NCI-H510A (cell line): Measurements from ENCODE around the gene VTCN1.
"Not testable (repeated sequence)": the region's sequence is repeated elsewhere in the genome, so short reads cannot be mapped to it uniquely, and the experiment has no call there.

ENCODE experiments used
- DNase-seq: peaks from one replicate; lab custom pipeline; 2025; lab: John Stamatoyannopoulos, UW

The VTCN1 gene

DNA sequence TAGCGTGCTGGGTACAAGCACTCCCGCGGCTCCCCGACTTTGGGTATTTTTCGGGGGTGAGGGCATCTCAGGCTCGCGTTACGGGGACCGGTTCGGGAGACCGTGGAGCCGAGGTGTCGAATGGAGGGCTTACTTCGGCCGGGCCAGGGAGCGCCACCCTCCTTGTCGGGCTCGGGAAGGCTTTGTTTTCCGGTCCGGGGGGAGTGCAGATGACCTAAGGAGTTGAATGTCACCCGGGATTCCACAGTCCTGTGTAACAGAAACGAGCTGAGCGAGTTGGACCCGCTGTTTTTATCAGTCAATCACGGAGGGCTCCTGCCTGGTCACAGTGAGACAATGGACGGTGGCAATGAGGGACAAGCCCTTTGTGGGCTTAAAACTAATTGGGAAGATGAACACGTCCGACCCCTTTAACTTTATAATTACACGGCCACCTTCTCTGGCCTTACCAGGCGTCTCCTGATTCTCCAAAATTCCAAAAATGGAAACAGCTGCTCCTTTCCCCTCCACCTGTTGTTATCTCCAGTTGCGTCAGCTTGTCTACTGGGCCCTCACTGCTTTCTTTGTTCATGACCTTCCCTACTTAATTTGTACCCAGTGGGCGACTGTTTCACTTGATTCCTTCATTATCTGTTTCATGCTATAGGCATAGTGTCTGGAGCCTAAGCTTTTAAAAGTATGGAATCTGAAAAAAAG is 88.2 kb downstream of the VTCN1 start:
- no peak for DNase-seq

DNA sequence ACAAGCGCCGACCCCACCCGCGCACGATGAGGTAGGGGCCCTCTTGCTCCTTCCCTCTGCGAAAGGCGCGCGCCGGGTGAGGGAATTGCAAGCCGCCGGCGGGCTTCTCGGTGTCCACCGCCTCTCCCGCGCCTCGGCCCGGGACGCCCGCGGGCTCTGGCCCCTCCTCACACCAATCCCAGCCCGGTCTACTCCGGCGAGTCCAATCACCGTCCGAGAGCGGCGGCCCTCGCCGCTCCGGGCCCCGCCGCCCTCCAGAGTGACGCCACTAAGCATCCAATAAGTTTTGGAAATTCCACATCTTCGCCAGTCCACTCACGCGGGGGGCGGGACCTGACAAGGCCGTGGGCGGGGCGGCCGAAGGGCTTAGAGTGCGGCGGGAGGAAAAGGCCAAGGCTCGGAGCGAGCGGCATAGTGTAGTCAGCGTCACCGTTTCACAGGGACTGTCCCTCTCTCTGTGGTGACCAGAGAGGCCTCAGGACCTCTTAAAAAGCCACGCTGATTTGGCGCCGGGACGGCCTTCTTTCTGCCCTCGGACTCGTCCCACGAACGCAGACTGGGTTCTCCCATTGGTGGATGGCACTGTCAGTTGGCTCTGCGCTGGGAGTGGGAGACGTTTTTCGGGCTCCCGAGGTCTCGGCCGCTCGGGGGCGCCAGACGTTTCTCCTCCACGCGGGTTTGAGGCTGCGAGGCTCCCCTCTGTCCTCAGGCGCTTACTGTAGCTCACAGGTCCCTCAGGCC is 89.0 kb downstream of the VTCN1 start, which contains the start of gene TRIM45:
Gene TRIM45 (minus strand): TSS at position 161 of the 741 bp plus-strand sequence. CDS start 548 bp downstream, outside the sequence.
- peak; percentile 89 for DNase-seq

DNA sequence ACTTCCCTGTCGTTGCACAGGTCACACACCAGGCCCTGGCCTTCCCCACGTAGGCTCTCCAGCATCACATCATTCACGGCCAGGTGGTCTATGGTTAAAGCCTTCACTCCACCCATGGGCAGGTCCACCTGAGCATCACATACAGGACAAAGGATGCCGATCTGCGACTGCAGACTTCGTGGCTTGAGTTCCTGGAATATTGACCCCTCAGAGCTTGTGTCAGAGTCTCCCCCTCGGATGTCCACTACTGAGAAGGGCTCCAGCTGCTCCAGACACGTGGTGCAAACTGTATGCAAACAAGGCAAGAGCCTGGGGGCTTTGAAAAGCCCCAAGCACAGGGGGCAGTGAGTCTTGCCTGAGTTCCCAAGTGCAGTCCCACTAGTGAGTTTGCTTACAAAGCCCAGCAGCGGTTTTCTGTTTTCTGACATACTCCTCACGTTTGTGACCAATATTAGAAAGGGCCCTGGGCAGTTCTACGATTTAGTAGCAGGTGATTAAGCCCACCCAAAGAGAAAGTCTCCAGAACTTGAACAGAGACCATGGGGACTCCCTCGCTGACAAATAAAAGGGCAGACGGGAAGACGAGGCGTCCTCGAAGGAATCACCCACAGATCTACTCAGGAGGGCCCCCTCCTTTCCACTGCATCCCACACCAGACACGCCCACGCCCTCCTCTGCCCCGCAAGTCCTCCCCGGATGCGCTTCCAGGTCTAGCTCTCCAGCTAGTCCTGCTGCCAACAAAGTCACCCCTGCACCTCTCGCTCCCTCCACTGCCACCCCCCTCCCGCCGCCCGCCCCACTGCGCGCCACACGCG is 89.7 kb downstream of the VTCN1 start:
- DNase-seq: peak; percentile 40

GRCh38 chr1:117119144-117119543 is 91.6 kb downstream of the VTCN1 start:
- not testable (repeated sequence) for DNase-seq

DNA sequence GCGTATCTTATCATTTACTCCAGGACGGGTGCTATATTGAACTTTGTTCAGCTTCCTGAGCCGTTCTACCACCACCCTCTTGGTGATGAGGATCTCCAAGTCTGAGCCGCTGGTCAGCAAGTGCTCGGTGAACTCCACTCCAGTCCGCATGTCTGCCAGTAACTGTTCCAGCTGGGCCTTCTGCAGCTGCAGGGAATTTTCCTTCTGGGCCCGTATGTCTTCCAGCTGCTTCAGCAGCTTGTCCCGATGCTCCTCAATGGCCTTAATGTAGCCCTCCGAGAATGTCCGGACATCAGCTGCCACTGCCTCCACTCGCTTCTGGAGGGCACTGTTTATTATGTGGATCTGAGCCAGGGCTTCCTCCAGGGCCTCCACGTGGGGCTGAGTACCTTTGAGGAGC is 92.6 kb downstream of the VTCN1 start:
- no peak for DNase-seq

DNA sequence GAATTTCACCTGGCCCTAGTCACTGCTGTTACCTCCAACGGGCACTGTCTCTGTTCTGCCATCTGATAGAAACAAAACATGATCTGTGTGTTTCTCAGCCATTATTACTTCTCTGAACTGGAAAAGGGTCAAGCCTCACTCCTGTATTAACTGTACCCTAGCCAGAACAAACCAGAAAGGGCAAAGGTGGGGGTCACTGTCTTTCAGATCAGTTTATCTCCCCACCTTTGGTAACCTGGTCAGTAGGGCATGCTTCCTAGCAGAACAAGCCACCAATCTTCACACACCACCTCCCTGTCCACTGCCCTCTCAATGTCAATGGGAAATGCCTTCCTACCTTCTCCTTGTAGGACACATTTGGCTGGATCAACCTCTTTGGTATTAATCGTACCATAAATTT is 93.0 kb downstream of the VTCN1 start:
- no peak for DNase-seq

- DNase-seq: no peak
Observed at GRCh38 chr1:117116784-117117130, 94.0 kb downstream of the VTCN1 start.

DNA sequence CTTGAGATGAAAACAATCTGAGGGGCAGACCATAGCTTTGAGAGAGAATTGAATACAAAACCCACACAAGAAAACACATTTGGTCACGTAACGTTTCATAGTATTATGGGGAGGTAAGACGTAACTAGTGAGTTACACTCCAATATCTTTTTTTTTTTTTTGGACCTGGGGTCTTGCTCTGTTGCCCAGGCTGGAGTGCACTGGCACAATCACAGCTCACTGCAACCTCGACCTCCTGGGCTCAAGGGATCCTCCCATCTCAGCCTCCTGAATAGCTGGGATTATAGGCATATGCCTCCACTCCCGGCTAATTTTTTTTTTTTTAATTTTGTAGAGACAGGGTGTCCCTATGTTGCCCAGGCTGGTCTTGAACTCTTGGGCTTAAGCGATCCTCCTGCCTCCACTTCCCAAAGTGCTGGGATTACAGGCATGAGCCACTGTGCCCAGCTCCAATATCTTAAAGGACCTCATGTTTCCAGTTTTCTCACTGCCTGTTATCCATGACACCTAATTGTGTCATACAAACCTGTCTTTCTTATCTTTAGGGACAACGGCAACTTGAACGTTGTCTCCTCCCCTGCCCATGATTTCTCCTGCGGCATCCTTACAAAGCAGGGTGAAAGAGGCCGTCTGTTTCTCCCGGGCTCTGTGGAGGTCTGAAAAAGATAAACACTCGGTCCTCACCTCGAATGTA is 94.5 kb downstream of the VTCN1 start:
- no peak for DNase-seq

DNA sequence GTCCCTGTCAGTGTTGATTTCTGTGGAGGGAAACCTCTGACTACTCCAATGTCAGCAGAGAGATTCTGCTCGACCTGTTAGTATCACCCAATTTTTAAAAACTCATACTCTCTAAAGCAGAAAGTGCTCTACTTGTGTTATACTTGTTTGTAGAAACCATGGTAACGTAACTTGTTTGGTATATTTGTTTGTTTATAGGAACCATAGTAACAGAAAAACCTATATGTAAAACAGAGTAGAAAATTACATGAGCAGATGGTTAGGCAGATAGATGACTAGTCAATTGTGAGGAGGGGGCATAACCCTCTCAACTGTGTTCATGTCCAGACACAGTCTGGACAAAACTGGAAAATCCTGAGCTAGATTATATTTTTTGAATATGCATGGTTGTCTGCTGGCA is 95.8 kb downstream of the VTCN1 start:
- no peak for DNase-seq

DNA sequence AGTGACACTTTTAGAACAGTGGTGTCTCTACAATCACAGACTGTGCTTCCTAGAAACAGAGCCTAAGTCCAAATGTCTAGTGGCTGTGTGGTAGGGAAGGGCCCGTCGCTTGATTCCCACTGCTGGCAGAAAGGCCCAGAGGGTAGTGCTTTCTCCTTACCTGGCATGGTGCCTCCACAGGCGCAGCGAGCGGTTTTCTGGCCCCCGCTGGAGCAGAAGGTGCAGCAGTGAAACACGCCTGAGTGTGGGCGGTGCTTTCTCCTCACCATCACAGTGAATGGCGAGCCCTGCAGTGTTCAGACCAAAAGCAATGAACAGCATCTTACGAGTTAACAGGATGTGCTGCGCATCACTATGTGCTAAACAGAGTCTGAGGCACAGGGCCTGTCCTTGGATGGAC is 97.5 kb downstream of the VTCN1 start:
- no peak for DNase-seq

DNA sequence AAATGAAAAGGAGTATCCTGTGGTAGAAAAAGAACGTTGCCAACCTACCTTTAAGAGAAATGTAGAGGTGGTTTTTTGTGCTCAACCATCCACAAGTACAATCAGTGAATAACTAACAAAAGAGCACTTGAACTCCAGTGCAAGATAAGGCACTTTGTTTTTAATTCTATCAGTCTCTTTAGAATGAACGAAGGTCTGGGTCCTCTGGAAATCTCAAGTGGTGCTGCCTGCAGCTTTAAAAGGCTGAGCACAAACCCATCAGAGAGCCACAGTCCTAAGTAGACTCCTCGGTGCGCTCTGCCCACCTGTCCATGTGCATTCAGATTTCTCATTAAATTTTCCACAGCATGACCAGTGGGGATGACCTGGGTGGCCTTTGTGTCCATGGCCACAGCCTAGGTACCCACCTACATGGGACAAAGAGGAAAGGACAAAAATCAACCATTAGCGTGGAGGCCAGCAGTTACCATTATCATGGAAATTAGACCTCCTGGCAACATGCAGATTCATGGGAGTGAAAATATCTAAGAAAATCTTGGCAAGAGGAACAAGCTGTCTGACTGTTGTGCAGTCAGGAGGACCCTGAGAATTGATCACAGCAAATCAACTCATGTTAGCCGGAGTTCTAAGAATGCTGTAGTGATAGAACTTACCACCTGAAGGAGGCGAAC is 98.5 kb downstream of the VTCN1 start:
- DNase-seq: no peak

GRCh38 chr1:117110774-117111173 is 100.0 kb downstream of the VTCN1 start:
- DNase-seq: no peak

GRCh38 chr1:117107364-117107763 is 103.4 kb downstream of the VTCN1 start:
- no peak for DNase-seq

DNA sequence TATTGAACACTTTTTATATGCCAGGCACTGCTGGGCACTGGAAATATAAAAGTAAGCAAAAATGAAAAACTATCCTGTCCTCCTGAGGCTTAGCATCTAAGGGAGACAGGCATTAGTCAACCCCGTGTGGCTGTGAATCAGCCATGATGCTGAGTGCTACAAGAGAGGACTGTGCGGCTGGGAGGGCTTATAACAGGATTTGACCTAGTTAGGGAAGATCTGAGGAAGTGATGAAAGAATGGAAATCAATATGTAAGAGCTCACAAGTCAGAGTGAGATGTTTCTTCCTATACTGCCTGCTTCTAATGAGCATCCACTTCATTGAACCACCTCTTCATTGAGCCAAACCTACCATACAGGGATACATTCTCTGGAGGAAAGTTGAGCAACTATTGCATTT is 104.2 kb downstream of the VTCN1 start:
- DNase-seq: no peak

DNA sequence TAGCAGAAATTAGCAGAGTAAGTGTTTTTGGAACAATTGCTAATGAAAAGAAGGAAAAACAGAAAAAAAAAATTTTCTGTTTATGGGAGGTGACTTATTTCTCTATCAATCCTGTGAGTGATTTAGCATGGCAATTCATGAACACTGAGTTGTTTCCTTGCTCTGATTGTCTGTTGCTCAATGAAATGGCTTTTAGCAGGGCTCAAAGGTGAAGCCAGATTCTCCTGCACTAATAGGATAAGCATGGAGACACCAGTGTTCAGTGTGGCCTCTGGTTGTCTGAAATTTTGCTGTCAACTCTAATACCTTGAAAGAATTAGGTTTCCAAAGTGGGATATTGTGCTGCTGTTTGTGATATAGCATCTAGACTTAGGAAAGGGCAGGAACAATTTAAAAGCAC is 105.0 kb downstream of the VTCN1 start:
- no peak for DNase-seq

- no peak for DNase-seq
Observed at GRCh38 chr1:117104986-117105385, 105.7 kb downstream of the VTCN1 start.

- DNase-seq: not testable (repeated sequence)
Observed at GRCh38 chr1:117101858-117102257, 108.9 kb downstream of the VTCN1 start.

DNA sequence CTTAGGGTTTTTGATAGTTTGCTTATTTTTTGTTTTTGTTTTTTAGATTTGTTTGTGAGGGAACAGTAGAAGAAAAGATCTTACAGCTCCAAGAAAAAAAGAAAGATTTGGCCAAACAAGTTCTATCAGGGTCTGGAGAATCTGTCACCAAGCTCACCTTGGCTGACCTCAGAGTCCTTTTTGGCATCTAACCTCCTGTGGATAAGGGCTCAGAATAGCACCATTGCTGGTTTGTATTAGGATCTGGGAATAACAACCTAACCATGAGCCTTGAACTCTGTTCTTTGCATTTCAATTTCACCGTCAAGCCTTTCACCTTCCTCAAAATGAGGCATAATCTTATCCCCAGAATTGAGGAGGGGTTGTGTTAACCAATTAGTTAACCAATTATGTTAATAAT is 109.4 kb downstream of the VTCN1 start:
- no peak for DNase-seq

DNA sequence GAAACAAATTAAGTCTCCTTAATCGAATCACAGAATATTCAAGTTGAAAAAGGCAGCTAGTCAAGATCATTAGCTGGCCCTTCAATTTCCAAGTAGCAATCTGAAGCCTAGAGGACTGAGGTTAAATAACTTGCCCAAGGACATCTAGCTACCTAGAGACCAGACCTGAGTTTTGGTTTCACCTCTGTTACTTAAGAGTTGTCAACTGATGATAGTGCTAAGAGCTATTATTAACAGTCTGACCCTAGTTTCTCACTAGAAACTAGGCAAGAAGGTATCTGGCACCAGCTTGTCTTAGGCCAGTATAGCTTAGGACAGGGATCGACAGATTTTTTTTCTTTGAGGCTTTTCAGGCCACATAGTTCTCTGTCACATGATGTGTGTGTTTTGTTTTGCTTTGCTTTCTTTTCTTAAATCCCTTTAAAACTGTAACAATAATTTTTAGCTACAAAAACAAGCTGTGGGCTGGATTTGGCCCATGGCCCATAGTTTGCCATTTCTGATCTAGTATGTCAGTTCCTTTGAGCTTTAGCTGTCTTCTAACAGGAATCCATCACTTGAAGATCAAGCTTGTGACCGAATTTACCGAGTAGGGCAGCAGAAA is 112.3 kb downstream of the VTCN1 start:
- DNase-seq: no peak

GRCh38 chr1:117097443-117097842 is 113.3 kb downstream of the VTCN1 start:
- DNase-seq: no peak

- no peak for DNase-seq
Observed at GRCh38 chr1:117096951-117097408, 113.7 kb downstream of the VTCN1 start.
